ENCODE results near the gene TSG101.

The TSG101 gene

GRCh38 chr11:18526521-18527296, at the start of gene TSG101:
Gene TSG101, minus strand, starts transcription at chr11:18526942. Its CDS starts 126 bp downstream, at chr11:18526816.
- DNase-seq, result peak; percentile 88

GRCh38 chr11:18575361-18575760, 48.6 kb upstream of the TSG101 start:
- no peak for DNase-seq

GRCh38 chr11:18567081-18567480, 40.3 kb upstream of the TSG101 start:
- no peak for DNase-seq

- no peak for DNase-seq
These were observed 39.7 kb upstream of the TSG101 start for GRCh38 chr11:18566406-18566805.

- DNase-seq, result no peak
These were observed 37.4 kb upstream of the TSG101 start for GRCh38 chr11:18564149-18564548.

GRCh38 chr11:18563090-18563730, 36.5 kb upstream of the TSG101 start:
- DNase-seq, result no peak

GRCh38 chr11:18548001-18548400, 21.3 kb upstream of the TSG101 start:
- DNase-seq, result no peak

- DNase-seq, result no peak
These were observed 13.7 kb upstream of the TSG101 start for GRCh38 chr11:18540207-18541009.

- no peak for DNase-seq
These were observed 9.5 kb upstream of the TSG101 start for GRCh38 chr11:18536209-18536608.

- DNase-seq, result no peak
These were observed 7.5 kb upstream of the TSG101 start for GRCh38 chr11:18534245-18534644.

- DNase-seq, result no peak
These were observed 6.6 kb upstream of the TSG101 start for GRCh38 chr11:18533365-18533764.

- DNase-seq, result no peak
These were observed 770 bp upstream of the TSG101 start for GRCh38 chr11:18527512-18527911.

GRCh38 chr11:18526130-18526520, 617 bp downstream of the TSG101 start:
- no peak for DNase-seq

GRCh38 chr11:18524248-18524647, 2.5 kb downstream of the TSG101 start:
- no peak for DNase-seq

- no peak for DNase-seq
These were observed 3.7 kb downstream of the TSG101 start for GRCh38 chr11:18523084-18523483.

- DNase-seq, result no peak
These were observed 4.4 kb downstream of the TSG101 start for GRCh38 chr11:18522388-18522787.

GRCh38 chr11:18521122-18521521, 5.6 kb downstream of the TSG101 start:
- DNase-seq, result no peak

GRCh38 chr11:18502352-18502751, 24.4 kb downstream of the TSG101 start:
- DNase-seq, result no peak

GRCh38 chr11:18501629-18502028, 25.1 kb downstream of the TSG101 start:
- DNase-seq, result no peak

GRCh38 chr11:18498039-18498438, 28.7 kb downstream of the TSG101 start:
- DNase-seq, result no peak

- no peak for DNase-seq
These were observed 31.0 kb downstream of the TSG101 start for GRCh38 chr11:18495703-18496102.

- DNase-seq, result no peak
These were observed 31.5 kb downstream of the TSG101 start for GRCh38 chr11:18495271-18495670.

- DNase-seq, result no peak
These were observed 33.4 kb downstream of the TSG101 start for GRCh38 chr11:18493310-18493709.

- DNase-seq, result no peak
These were observed 33.9 kb downstream of the TSG101 start for GRCh38 chr11:18492888-18493287.
